HG03135 (cell line): ENCODE measurements around the gene POLD2.

Experiments
- ATAC-seq: cut with Tn5 transposase; IDR thresholded peaks from one replicate; pipeline ENCODE4 v1.9.1; 2021; ENCODE audit warnings: mild to moderate bottlenecking, moderate library complexity; ENCODE audit not compliant: unreplicated experiment

Gene POLD2

DNA sequence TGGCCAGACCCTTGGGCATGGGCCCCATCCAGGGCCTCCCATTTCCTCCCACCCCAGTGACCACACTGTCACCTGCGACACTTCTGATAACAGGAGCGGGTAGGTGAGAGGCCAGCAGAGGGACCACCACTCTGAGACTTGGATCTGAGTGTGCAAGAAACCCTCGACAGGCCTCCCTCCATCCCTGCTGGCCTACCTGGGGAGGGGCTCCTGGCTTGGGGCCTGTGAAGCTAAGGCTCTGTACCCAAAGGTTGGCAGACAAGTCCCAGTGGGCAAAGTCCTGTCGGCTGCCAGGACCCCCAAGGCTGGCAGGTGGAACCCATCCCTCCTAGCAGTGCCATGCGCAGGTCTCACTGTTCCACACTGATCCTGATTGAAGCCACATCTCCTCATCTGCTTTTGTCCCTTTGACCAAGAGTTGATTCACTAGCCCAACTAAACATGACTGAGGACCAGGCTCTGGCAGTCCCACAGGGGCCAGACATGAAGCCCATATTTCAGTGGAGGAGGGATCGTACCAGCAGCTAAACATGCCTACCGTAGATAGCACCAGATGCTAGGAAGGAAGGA is 56.8 kb downstream of the POLD2 start:
- ATAC-seq: no peak

GRCh38 chr7:44066111-44066460 is 57.3 kb downstream of the POLD2 start:
- ATAC-seq: no peak

GRCh38 chr7:44065431-44066110 is 57.8 kb downstream of the POLD2 start, which contains the start of gene PGAM2:
Gene PGAM2, minus strand, starts transcription at chr7:44065567. Its CDS starts 38 bp downstream, at chr7:44065529.
- no peak for ATAC-seq

GRCh38 chr7:44064791-44065430 is 58.4 kb downstream of the POLD2 start:
- no peak for ATAC-seq
